PC-9 (cell line): ENCODE results near the gene LRRC43. TPM values are rescaled to one million over a fixed set of nuclear protein-coding genes. Genes with fewer than 3 reads are reported as not detected.
"Not testable (repeated sequence)": the region's sequence is repeated elsewhere in the genome, so short reads cannot be mapped to it uniquely, and the experiment has no call there.

ENCODE experiments used
- BruUV-seq: library from RNA; stranded (reverse); fragments of 400-500 nt; replicated peaks from 2 replicates; lab custom pipeline; 2021; lab: Mats Ljungman, UMichigan
- CTCF ChIA-PET: fragments of 300-600 bp; sonication (Branson Sonifier 250); formaldehyde crosslinking; loops from one replicate; lab custom pipeline; 2022; ENCODE audit warnings: antibody characterized with exemption; lab: Charles Lee
- POLR2A ChIA-PET: fragments of 300-600 bp; sonication (Branson Sonifier 250); formaldehyde crosslinking; loops from one replicate; lab custom pipeline; 2022; ENCODE audit warnings: antibody characterized with exemption; ENCODE audit not compliant: unreplicated experiment; lab: Charles Lee
- DNase-seq, 2 experiments: peaks; one replicate each; pipeline versions ENCODE4 v3.0.0 to v3.0.0-alpha.2; 2015 to 2022; ENCODE audit warnings: mixed read lengths in 1 of 2
- H2AFZ ChIP-seq: fragments of 200-600 bp; sonication (generic); 2 replicates; pipeline ENCODE4 v1.8.1; 2017; ENCODE audit warnings: antibody characterized with exemption
- H3F3A ChIP-seq: fragments of 200-600 bp; sonication (generic); 2 replicates; pipeline ENCODE4 v1.8.1; 2017; ENCODE audit warnings: antibody characterized with exemption, mild to moderate bottlenecking, low read depth; ENCODE audit not compliant: insufficient read depth
- H3K27ac ChIP-seq: fragments of 200-600 bp; sonication (generic); 2 replicates; pipeline ENCODE4 v1.6.1; 2016; ENCODE audit warnings: mixed run types
- H3K27me3 ChIP-seq: fragments of 200-600 bp; sonication (generic); 2 replicates; pipeline ENCODE4 v1.6.1; 2016; ENCODE audit warnings: low read depth, mixed run types; ENCODE audit not compliant: insufficient read depth
- H3K36me3 ChIP-seq: fragments of 200-600 bp; sonication (generic); 2 replicates; pipeline ENCODE4 v1.6.1; 2016; ENCODE audit warnings: low read depth, mixed run types
- H3K4me1 ChIP-seq: fragments of 200-600 bp; sonication (generic); replicated peaks from 2 replicates; pipeline ENCODE4 v1.6.1; 2016; ENCODE audit warnings: mixed run types; ENCODE audit not compliant: insufficient read depth
- H3K4me2 ChIP-seq: fragments of 200-600 bp; sonication (generic); 2 replicates; pipeline ENCODE4 v1.6.1; 2017; ENCODE audit warnings: mixed run types
- H3K4me3 ChIP-seq: fragments of 200-600 bp; sonication (generic); 2 replicates; pipeline ENCODE4 v1.6.1; 2016; ENCODE audit warnings: mixed run types
- H3K79me2 ChIP-seq: fragments of 200-600 bp; sonication (generic); 2 replicates; pipeline ENCODE4 v1.6.1; 2017; ENCODE audit warnings: low read depth, mixed run types
- H3K9me2 ChIP-seq: fragments of 200-600 bp; sonication (generic); 2 replicates; pipeline ENCODE4 v1.8.1; 2017; ENCODE audit warnings: mild to moderate bottlenecking; ENCODE audit not compliant: insufficient read depth
- H3K9me3 ChIP-seq: fragments of 200-600 bp; sonication (generic); 2 replicates; pipeline ENCODE4 v1.8.1; 2016; ENCODE audit warnings: low read depth; ENCODE audit not compliant: insufficient read depth
- H4K20me1 ChIP-seq: fragments of 200-600 bp; sonication (generic); 2 replicates; pipeline ENCODE4 v1.8.1; 2017; ENCODE audit not compliant: insufficient read depth
- EZH2 ChIP-seq: fragments of 200-600 bp; sonication (generic); IDR thresholded peaks from 2 replicates; pipeline ENCODE4 v1.8.0; 2017; ENCODE audit warnings: antibody characterized with exemption, low read depth
- intact Hi-C: fragments of 100-400 bp; cut with micrococcal nuclease; formaldehyde crosslinking; loops from one replicate; pipeline ENCODE4 v1.10.0; 2022; ENCODE audit not compliant: unreplicated experiment
- total RNA-seq: library from RNA; stranded (reverse); gene quantifications from 2 replicates; pipeline ENCODE4 v1.2.3, GENCODE V29; 2021
- TF ChIP-seq, protein P1 (sequence below): fragments of 200-600 bp; sonication (generic); conservative IDR thresholded peaks from 2 replicates; pipeline ENCODE4 v1.6.1; 2017; ENCODE audit warnings: mixed run types, antibody characterized with exemption, mild to moderate bottlenecking, moderate library complexity

LRRC43 gene
- total RNA-seq, 1 experiment from 2014 or later = 0.39 TPM

DNA sequence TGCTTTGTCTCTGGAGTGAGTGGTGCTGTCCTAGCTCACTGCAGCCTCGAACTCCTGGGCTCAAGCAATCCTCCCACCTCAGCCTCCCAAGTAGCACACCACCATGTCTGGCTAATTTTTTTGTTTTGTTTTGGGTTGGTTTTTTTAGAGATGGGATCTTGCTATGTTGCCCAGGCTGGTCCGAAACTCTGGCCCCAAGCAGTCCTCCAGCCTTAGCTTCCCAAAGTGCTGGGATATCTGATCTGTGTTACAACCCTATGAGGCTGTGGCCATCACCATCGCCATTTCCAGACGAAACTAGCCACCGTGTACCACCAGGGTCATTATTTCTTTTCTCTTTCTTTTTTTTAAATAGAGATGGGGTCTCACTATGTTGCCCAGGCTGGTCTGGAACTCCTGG, 11.5 kb upstream of the LRRC43 start:
- Histone ChIP-seq H3K9me3 (no peaks in the 10 kb centered on the region), H3K4me2 (no peak overlapping the region), H2AFZ (no peak overlapping the region), H3K4me1 (no peaks in the 10 kb centered on the region), H3K79me2 (no peaks in the 10 kb centered on the region), H3K27ac (no peak overlapping the region), H4K20me1 (no peaks in the 10 kb centered on the region), H3K4me3 (no peak overlapping the region), H3F3A (no peaks in the 10 kb centered on the region), H3K9me2 (no peaks in the 10 kb centered on the region), H3K27me3 (no peaks in the 10 kb centered on the region; the same call in 1 of the 2 replicates), H3K36me3 (no peaks in the 10 kb centered on the region)
- ChIA-PET CTCF (no interaction called here), POLR2A (no interaction called here)
- no peak for DNase-seq
- intact Hi-C loops = no loop called here
- BruUV-seq = no TSS peak
- no peak for TF ChIP-seq EZH2
- TF ChIP-seq, protein P1, sequence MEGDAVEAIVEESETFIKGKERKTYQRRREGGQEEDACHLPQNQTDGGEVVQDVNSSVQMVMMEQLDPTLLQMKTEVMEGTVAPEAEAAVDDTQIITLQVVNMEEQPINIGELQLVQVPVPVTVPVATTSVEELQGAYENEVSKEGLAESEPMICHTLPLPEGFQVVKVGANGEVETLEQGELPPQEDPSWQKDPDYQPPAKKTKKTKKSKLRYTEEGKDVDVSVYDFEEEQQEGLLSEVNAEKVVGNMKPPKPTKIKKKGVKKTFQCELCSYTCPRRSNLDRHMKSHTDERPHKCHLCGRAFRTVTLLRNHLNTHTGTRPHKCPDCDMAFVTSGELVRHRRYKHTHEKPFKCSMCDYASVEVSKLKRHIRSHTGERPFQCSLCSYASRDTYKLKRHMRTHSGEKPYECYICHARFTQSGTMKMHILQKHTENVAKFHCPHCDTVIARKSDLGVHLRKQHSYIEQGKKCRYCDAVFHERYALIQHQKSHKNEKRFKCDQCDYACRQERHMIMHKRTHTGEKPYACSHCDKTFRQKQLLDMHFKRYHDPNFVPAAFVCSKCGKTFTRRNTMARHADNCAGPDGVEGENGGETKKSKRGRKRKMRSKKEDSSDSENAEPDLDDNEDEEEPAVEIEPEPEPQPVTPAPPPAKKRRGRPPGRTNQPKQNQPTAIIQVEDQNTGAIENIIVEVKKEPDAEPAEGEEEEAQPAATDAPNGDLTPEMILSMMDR = no peak

DNA sequence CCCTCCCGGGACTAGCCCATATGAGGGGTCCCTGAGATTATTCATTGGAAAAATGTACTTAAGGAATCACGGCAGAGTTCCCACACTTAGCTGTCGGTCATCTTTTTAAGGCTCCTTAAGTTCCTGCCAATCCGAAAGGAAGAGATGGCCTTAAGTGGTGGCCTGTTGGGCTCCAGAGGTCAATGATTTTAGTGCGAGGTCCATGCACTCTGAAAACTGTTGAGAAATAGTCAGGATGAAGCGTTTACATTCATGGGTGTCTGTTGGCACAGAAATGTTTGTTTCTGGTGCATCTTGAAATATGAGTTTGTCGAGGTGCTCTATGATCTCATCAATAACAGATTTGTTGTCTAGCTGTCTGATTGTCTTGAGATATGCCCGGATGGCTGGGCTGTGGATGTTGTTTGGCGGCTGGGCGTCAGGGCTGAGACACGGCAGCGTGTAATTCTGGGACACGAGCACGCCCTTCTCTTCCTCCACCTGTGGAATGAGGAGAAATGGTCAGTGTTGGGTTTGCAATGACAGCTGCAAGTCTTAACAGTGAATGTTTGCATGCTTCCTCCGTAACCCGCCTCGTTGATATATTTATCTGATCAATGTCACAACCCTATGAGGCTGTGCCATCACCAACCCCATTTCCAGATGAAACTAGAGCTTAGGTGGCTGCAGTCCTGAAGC, 10.5 kb upstream of the LRRC43 start:
- Histone ChIP-seq H3K27ac (no peak overlapping the region), H3K9me2 (no peaks in the 10 kb centered on the region), H2AFZ (no peak overlapping the region), H3K36me3 (no peaks in the 10 kb centered on the region), H3K79me2 (no peaks in the 10 kb centered on the region), H3K4me3 (no peak overlapping the region), H3K4me1 (no peaks in the 10 kb centered on the region), H3K4me2 (no peak overlapping the region), H3F3A (no peaks in the 10 kb centered on the region), H3K27me3 (no peaks in the 10 kb centered on the region; the same call in 1 of the 2 replicates), H4K20me1 (no peaks in the 10 kb centered on the region), H3K9me3 (no peaks in the 10 kb centered on the region)
- POLR2A ChIA-PET = no interaction called here
- CTCF ChIA-PET = no interaction called here
- intact Hi-C loops = no loop called here
- no peak for DNase-seq
- TF ChIP-seq, protein P1 = no peak
- TF ChIP-seq EZH2 = no peak
- BruUV-seq = no TSS peak

DNA sequence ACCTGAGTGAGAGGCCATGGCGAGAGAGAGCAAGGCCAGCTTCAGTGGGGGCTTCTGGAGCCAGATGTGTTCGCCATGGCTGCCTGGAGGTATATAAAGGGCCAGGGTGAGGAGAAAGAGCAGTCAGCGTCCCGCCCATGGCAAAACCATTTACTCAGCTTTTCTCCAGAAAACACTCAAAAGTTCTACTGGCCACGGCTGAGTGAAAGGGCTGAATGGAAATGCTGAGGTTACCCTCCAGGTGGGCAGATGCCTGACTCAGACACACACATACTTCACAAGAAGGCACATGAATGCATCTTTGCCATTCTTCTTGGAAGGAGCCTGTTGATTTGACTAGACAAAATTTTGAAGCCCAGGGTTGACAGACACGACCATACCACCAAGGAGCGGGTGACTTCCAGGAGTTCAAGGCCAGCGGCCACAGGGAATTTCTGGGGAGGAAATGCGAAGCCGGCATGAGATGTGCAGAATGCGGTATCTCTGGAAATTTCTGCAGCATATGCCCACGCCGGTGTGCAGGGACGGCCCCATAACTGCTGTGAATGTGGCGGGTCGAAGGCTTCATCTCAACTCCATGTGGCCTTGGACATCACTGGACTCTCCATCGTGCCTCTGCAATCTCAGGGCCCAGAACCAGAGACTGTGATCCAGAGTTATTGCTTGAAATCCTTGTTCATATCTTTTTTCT, 8.6 kb upstream of the LRRC43 start, which contains the start of gene IL31:
TSS of gene IL31 (minus strand) at position 67 of the 691 bp plus-strand sequence. CDS start at position 18, 49 bp downstream.
- H4K20me1 ChIP-seq = no peaks in the 10 kb centered on the region
- TF ChIP-seq, protein P1 = no peak
- no peak for TF ChIP-seq EZH2
- POLR2A ChIA-PET = interaction anchor here (0.6 kb wide), 1 partner anchor 17 kb away, joined by 6 read pairs; no protein-coding TSS in a partner anchor
- no peaks in the 10 kb centered on the region for H3K79me2 ChIP-seq
- no peaks in the 10 kb centered on the region for H3K36me3 ChIP-seq
- no peak within 1 kb of the TSS for H2AFZ ChIP-seq
- H3K9me3 ChIP-seq = no peaks in the 10 kb centered on the region
- H3F3A ChIP-seq = no peaks in the 10 kb centered on the region
- H3K9me2 ChIP-seq = no peaks in the 10 kb centered on the region
- CTCF ChIA-PET = no interaction called here
- BruUV-seq = no TSS peak
- intact Hi-C loops = no loop called here
- DNase-seq = no peak
- no peak within 1 kb of the TSS for H3K4me2 ChIP-seq
- H3K27me3 ChIP-seq = no peaks in the 10 kb centered on the region; the same call in 1 of the 2 replicates
- no peak within 1 kb of the TSS for H3K27ac ChIP-seq
- H3K4me3 ChIP-seq = no peak within 1 kb of the TSS
- H3K4me1 ChIP-seq = no peaks in the 10 kb centered on the region

GRCh38 chr12:122176473-122176872, 6.5 kb upstream of the LRRC43 start:
- CTCF ChIA-PET, H3K4me1 ChIP-seq, H4K20me1 ChIP-seq, DNase-seq, H3K79me2 ChIP-seq, H3K9me3 ChIP-seq, H3F3A ChIP-seq, H3K36me3 ChIP-seq, BruUV-seq, H3K27ac ChIP-seq, H3K4me3 ChIP-seq, H3K4me2 ChIP-seq, intact Hi-C loops, H3K9me2 ChIP-seq, H2AFZ ChIP-seq, H3K27me3 ChIP-seq: not testable (repeated sequence)
- POLR2A ChIA-PET = interaction anchor here (0.5 kb wide), 1 partner anchor 82 kb away, joined by 6 read pairs; no protein-coding TSS in a partner anchor
